ENCODE results near the gene DLG4. TPM values are rescaled to one million over a fixed set of nuclear protein-coding genes. Genes with fewer than 3 reads are reported as not detected.

Gene DLG4
- total RNA-seq, 3 donors from 2014 or later, result 4.1 to 34.5 (median 6.6) TPM

GRCh38 chr17:7177191-7177953 lies 42.3 kb downstream of the DLG4 start:
- Histone ChIP-seq H3K4me3 (no peak overlapping the region), H3K36me3 (ENCODE audit: low read depth) (no peaks in the 10 kb centered on the region), H3K9me3 (no peaks in the 10 kb centered on the region), H3K4me1 (ENCODE audit: low read depth) (peaks cover 10% of the 10 kb centered on the region)
- ATAC-seq (peak; percentile 85), DNase-seq (peak in 2 of 3 donors; percentile 67 to 75)
- TF ChIP-seq CTCF (IDR thresholded peaks at IDR 0.05), result peak; percentile 83
- intact Hi-C loops (cut with DNase I, micrococcal nuclease), result no loop called here

GRCh38 chr17:7176841-7177190 lies 42.8 kb downstream of the DLG4 start:
- H3K4me3 ChIP-seq, result no peak overlapping the region
- ATAC-seq (no peak), DNase-seq (no peak)
- no peaks in the 10 kb centered on the region for H3K9me3 ChIP-seq
- no peaks in the 10 kb centered on the region for H3K36me3 ChIP-seq (ENCODE audit: low read depth)
- TF ChIP-seq CTCF (IDR thresholded peaks at IDR 0.05), result no peak
- intact Hi-C loops (cut with DNase I, micrococcal nuclease), result no loop called here
- H3K4me1 ChIP-seq (ENCODE audit: low read depth), result peaks cover 10% of the 10 kb centered on the region

- ATAC-seq (no peak), DNase-seq (no peak)
- Histone ChIP-seq H3K36me3 (ENCODE audit: low read depth) (no peaks in the 10 kb centered on the region), H3K9me3 (no peaks in the 10 kb centered on the region), H3K4me3 (no peak overlapping the region), H3K4me1 (ENCODE audit: low read depth) (peaks cover 10% of the 10 kb centered on the region)
- intact Hi-C loops (cut with DNase I, micrococcal nuclease), result no loop called here
- no peak for TF ChIP-seq CTCF (IDR thresholded peaks at IDR 0.05)
Observed at GRCh38 chr17:7176107-7176840, 43.4 kb downstream of the DLG4 start.

- Histone ChIP-seq H3K4me3 (no peak overlapping the region), H3K4me1 (ENCODE audit: low read depth) (peaks cover 10% of the 10 kb centered on the region), H3K36me3 (ENCODE audit: low read depth) (no peaks in the 10 kb centered on the region), H3K9me3 (no peaks in the 10 kb centered on the region)
- DNase-seq (no peak), ATAC-seq (no peak)
- intact Hi-C loops (cut with DNase I, micrococcal nuclease), result no loop called here
- no peak for TF ChIP-seq CTCF (IDR thresholded peaks at IDR 0.05)
Observed at GRCh38 chr17:7175330-7175733, 44.3 kb downstream of the DLG4 start.

GRCh38 chr17:7174603-7175326 lies 44.9 kb downstream of the DLG4 start:
- DNase-seq, result no peak
- no peak for ATAC-seq
- Histone ChIP-seq H3K4me1 (ENCODE audit: low read depth) (peaks cover 10% of the 10 kb centered on the region), H3K9me3 (no peaks in the 10 kb centered on the region), H3K4me3 (no peak overlapping the region), H3K36me3 (ENCODE audit: low read depth) (no peaks in the 10 kb centered on the region)
- TF ChIP-seq CTCF (IDR thresholded peaks at IDR 0.05), result no peak
- intact Hi-C loops (cut with DNase I, micrococcal nuclease), result no loop called here

All from mucosa of descending colon (tissue), 3 donors.